ENCODE measurements around the gene BCL2.
A peak's percentile ranks its signal among the peaks of the same experiment; 100 is the strongest.

The BCL2 gene

GRCh38 chr18:63177919-63178821 is 141.4 kb downstream of the BCL2 start:
- DNase-seq, result no peak

DNA sequence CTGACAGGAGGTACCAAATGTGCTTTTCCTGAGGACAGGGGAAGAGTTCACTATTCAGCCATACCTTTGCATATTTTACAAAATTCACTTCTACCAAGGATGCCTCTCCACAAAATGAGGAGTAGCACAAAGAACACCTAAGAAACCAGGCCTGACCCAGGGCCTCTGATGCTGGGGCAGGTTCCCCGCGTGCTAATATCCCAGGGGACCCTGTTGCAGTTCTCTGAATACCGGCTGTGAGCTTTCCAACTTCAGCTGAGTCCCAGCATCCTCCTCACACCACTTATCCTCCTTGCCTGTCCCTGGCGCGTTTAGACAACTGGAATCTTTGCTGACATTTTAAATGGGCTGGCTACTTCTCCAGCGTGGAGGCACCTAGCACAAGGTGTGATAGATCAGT is 142.3 kb downstream of the BCL2 start:
- DNase-seq, result no peak

- DNase-seq, result no peak
Measured at GRCh38 chr18:63175264-63175663, 144.3 kb downstream of the BCL2 start.

DNA sequence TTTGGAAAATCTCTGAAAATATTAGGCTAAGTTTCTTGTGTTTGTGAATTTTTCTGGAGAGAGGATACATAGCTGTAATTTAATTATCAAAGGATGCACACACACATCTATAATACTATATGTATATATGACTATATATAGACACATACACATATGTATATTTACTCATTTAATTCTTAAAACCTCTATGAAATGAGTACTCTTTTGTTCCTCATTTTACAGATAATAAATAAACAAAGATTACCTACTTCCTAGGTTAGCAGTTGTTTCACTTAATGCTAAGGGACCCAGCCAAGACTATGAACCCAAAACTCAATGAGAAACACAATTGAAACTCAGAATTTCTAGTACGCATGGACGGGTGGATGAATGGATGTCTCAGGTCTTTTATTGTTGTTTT is 145.6 kb downstream of the BCL2 start:
- DNase-seq, result no peak

DNA sequence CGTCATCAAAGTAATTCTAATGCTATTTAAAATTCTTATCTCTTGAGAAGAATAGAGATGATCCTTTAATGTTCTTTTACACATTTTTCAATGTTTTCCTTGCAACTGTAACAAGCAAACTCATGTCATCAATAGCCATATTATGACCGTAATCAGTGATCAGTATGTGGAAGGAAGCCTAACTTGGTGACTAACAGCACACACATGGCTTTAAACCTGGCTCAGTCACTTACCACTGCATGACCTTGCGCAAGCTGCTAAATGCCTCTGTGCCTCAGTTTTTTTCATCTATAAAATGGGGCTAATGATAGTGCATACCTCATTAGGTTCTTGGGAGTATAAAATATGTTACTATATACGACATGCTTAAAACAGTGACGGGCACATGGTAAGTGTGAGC is 149.7 kb downstream of the BCL2 start:
- DNase-seq, result no peak

DNA sequence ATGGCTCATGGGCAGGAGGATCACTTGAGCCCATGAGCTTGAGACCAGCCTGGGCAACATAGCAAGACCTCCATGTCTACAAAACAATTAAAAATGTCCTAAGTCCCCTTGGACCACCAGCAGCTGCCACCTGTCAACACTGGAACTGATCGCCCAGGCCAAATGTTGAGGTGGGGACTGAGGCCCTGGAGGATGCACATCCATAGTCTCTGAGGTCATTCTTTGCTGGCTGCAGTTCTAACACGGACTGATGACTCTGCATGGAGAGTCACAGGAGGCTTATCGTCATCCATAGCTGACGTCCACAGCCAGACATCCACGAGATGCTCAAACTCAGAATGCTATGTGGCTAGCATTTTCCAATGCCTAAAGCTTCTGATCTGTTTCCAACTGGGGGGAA is 151.3 kb downstream of the BCL2 start:
- DNase-seq, result no peak

- no peak for DNase-seq
Measured at GRCh38 chr18:63166142-63166541, 153.4 kb downstream of the BCL2 start.

DNA sequence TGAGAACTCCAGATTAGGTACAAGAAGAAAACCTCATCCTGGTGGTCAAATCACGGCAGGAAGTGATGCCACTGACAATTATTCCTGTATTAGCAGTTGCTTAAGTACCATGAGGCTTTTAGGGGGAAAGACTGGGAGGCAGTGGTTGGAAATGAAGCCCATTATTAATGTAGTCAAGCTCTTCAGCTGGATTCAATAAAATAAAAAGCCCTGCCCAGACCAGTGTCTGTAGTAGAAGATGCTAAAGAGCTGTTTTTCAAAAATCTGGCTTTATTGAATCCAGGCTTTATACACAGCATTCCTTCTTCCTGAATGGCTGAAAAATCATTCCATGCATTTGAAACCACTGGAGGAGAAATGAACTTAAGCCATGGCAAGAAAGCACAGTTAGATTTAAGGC is 155.2 kb downstream of the BCL2 start:
- DNase-seq, result no peak

GRCh38 chr18:63162271-63163014 is 157.1 kb downstream of the BCL2 start:
- no peak for DNase-seq

DNA sequence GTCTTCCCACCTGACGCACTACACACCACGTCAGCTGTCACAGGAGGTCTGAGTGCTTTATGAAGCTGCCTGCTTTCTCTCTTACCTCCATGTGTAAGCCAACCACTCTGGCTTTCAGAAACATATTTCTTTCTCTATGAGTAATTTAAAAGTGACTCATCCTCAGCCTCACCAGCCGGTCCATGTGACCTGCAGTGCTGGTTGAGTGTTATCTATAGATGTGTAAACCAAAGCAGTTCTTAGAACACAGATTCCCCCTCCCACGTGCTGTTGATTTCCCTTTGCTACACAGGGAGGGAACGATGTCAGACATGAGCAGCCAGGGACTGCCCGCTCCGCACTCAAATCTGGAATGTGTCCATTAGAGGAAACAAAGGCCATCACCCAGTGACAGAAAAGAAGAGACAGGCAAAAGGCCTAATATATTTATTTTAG is 157.8 kb downstream of the BCL2 start:
- DNase-seq, result peak; percentile 71

DNA sequence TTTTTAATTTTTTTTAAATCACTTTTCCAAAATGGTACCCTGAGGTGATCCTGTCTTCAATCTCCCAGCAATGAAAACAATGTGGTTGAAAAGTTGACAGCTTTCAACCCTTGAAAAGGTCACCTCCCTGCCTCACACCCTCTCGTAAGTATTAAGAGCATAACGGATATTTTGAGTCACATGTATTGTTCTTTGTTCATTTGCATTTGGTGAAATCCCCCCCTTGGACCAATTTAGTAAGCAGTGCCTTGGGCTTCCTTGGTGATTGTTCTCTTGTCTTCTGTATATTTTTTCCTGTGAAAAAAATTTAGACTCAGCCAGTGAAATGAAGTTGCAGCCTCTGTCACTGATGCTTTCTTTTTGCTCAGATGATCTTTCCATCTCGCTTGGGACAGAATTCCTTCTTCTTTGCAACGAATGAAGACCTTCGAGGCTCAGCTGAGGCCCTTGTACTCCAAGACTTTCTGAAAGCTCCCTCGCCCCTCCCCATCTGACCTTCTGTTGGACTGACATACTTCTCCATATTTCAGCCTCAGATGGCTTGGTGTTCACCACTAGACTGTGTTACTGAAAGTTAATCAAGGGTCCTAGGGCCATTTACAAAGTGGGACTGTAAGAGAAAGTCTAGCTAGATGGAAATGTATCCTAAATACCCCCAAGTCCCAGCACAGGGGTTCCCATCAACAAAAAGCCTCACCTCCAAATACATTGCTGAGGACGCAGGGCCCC is 158.4 kb downstream of the BCL2 start:
- DNase-seq, result no peak

DNA sequence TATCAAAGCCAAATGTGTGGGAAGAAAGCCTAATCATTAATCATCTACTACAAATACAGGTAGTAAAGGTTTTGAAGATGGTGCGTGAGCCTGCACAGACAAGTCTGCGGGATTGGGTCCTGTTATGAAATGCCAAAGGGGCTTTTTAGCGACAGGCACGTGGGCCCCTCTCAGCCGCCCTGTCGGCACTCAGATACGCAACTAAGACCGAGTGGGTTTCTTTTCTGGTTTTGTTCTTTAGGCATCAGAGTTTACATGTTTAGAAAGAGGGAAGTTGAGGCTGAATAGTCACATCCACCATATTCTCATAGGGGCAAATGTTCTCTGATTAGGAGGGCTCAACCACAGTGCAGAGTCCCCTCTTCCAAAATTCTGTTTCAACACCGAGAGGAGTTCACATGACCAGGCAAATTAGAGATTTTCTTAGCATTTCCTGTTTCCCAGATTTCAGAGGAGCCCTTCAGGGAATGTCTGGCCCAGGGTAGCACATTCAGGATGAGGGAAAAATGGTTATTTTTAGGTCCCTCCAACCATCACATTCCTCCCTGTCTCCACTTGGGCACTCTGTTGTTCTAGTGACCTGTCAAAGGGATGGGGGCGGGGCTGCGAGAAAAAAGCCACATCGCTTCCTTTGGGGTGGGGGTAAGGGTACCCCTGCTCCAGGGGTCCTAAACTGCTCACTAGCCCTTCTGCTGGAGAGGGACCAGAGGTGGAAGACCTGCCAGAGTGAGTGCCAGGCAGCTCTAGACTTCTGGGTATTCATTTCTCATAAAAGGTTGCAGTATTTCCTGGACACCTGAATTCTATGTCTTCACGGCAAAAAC is 159.2 kb downstream of the BCL2 start:
- DNase-seq, result no peak

GRCh38 chr18:63159590-63159989 is 160.0 kb downstream of the BCL2 start:
- no peak for DNase-seq

DNA sequence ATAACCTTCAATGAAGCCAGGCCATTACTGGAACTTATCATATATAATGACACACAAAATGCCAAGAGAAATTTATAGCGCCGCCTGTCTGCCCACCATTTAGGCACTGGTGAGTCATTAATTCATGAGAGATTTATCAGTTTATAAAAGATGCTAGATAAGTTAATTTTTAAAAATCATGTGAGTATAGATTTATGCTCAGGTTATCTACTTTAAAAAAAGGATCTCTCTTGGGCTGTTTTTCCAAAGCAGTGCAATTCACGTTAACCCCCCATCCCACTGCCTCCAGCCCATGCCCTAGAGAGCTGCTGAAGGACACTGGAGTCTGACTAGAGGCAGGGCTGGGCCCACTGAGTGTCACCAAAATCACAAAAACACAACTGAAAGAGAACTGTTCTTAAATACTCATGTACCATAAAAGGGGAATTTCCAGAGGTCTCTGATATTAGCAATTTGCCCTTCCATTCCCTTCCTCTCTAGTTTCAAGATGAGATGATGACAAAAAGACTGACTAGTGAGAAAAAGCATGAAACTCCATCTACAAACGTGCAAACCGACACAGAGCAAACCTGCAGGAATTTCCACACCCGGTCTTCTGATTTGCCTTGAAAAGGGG is 160.8 kb downstream of the BCL2 start:
- DNase-seq, result no peak

DNA sequence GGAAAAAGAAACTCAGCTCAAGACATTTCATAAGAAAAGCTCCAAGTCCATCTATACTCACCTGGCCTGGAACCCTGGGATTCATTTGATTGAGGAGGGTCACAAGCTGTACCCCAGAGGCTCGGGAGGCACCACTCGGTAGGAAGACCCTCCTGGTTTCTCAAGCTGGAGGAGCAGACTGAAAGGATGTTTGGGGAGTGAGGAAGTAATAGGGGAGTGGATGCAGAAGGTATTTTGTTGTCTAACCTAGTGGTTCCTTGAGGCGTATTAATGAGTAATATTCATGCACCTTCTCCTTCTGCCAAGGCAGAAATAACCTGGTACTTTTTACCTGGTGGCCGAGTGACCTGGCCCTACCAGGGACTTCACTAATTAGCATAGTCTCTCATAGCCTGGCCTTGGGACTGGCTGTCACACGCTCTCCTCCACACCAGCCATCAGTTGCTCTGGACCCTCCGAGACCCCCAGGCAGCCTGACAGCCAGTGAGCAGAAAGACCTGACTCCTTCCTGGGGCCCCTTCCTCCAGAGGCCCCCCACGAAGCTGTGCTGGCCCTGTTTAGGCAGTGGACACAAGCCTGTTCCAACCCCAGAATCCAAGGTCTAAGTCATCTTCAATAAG is 161.4 kb downstream of the BCL2 start:
- no peak for DNase-seq

GRCh38 chr18:63157293-63158011 is 162.1 kb downstream of the BCL2 start:
- DNase-seq, result no peak

- DNase-seq, result no peak
Measured at GRCh38 chr18:63155910-63156773, 163.4 kb downstream of the BCL2 start.

DNA sequence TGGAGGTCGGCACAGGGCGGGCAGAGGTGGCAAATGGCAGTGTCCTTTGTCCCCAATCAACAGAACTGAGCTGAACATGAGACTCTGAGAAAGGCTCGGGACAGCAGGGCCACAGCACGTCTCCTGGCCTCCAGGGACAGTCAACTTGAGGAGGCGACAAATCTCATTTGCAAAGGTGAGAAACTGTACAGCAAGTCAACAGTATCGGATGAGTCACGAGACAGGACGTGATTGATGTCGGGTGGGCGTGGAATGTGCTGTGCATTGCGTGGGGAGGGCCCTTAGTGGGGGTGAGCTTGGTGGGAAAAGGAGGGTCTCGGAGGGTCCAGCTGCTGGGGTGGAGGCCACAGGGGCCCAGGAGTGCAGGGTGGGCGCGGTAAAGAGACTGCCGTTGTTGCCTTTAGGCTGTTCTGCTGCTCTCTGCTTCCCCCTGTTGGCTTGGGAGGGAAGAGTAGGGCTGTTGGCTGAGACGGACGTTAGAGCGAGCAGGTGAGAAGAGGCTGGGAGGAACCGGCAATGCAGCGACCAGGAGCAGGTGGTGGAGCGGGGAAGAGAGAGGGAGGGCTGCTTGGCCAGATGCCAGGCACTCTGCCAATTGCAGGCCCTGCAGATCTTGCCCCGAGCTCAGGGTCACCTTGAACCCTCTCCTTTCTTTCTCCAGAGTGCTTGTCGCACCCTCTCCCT is 164.3 kb downstream of the BCL2 start:
- peak; percentile 69 for DNase-seq
